IMR-90 (cell line): ENCODE measurements around the gene WFDC8.

Experiments used
- BHLHE40 ChIP-seq: fragments of 150-350 bp; IDR thresholded peaks from 2 replicates; pipeline ENCODE4 v1.6.1; 2016; ENCODE audit warnings: mild to moderate bottlenecking, low read depth, low read length
- CEBPB ChIP-seq: IDR thresholded peaks from 2 replicates; pipeline ENCODE4 v1.6.1; 2012; ENCODE audit warnings: low read depth, low read length, improper control_type of control experiment
- CHD1 ChIP-seq: IDR thresholded peaks from 2 replicates; pipeline ENCODE4 v1.6.1; 2012; ENCODE audit warnings: low read depth, low read length, improper control_type of control experiment
- FOS ChIP-seq: fragments of 150-350 bp; IDR thresholded peaks from 2 replicates; pipeline ENCODE4 v1.6.1; 2016; ENCODE audit warnings: low read depth, low read length
- NFE2L2 ChIP-seq: fragments of 150-350 bp; IDR thresholded peaks from 2 replicates; pipeline ENCODE4 v1.6.1; 2016; ENCODE audit warnings: low read depth, mild to moderate bottlenecking, low read length
- POLR2A ChIP-seq: IDR thresholded peaks from 2 replicates; pipeline ENCODE4 v1.6.1; 2012; ENCODE audit warnings: mild to moderate bottlenecking, low read depth, low read length
- RAD21 ChIP-seq: IDR thresholded peaks from 2 replicates; pipeline ENCODE4 v1.6.1; 2012; ENCODE audit warnings: low read length, improper control_type of control experiment
- RCOR1 ChIP-seq: IDR thresholded peaks from 2 replicates; pipeline ENCODE4 v1.6.1; 2012; ENCODE audit warnings: mild to moderate bottlenecking, low read length, improper control_type of control experiment; ENCODE audit not compliant: insufficient replicate concordance
- RFX5 ChIP-seq: IDR thresholded peaks from 2 replicates; pipeline ENCODE4 v1.8.0; 2012; ENCODE audit warnings: low read depth, mild to moderate bottlenecking, low read length, moderate library complexity
- USF2 ChIP-seq: fragments of 150-350 bp; IDR thresholded peaks from 2 replicates; pipeline ENCODE4 v1.6.1; 2017; ENCODE audit warnings: mild to moderate bottlenecking, antibody characterized with exemption, low read length, low read depth
- TF ChIP-seq, protein P1 (sequence below): conservative IDR thresholded peaks from 2 replicates; pipeline ENCODE4 v1.5.1; 2012; ENCODE audit warnings: mild to moderate bottlenecking, low read depth, low read length, improper control_type of control experiment
- TF ChIP-seq, protein P2 (sequence below): fragments of 150-350 bp; IDR thresholded peaks from 2 replicates; pipeline ENCODE4 v1.6.1; 2016; ENCODE audit warnings: low read depth, mild to moderate bottlenecking, low read length, moderate library complexity, borderline replicate concordance

- TF ChIP-seq, protein P1, sequence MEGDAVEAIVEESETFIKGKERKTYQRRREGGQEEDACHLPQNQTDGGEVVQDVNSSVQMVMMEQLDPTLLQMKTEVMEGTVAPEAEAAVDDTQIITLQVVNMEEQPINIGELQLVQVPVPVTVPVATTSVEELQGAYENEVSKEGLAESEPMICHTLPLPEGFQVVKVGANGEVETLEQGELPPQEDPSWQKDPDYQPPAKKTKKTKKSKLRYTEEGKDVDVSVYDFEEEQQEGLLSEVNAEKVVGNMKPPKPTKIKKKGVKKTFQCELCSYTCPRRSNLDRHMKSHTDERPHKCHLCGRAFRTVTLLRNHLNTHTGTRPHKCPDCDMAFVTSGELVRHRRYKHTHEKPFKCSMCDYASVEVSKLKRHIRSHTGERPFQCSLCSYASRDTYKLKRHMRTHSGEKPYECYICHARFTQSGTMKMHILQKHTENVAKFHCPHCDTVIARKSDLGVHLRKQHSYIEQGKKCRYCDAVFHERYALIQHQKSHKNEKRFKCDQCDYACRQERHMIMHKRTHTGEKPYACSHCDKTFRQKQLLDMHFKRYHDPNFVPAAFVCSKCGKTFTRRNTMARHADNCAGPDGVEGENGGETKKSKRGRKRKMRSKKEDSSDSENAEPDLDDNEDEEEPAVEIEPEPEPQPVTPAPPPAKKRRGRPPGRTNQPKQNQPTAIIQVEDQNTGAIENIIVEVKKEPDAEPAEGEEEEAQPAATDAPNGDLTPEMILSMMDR, result no peak
- TF ChIP-seq FOS, result no peak
- no peak for TF ChIP-seq USF2
- TF ChIP-seq RCOR1, result no peak
- TF ChIP-seq, protein P2, sequence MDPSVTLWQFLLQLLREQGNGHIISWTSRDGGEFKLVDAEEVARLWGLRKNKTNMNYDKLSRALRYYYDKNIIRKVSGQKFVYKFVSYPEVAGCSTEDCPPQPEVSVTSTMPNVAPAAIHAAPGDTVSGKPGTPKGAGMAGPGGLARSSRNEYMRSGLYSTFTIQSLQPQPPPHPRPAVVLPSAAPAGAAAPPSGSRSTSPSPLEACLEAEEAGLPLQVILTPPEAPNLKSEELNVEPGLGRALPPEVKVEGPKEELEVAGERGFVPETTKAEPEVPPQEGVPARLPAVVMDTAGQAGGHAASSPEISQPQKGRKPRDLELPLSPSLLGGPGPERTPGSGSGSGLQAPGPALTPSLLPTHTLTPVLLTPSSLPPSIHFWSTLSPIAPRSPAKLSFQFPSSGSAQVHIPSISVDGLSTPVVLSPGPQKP, result no peak
- TF ChIP-seq NFE2L2, result no peak
- no peak for TF ChIP-seq POLR2A
- TF ChIP-seq RFX5, result no peak
- TF ChIP-seq RAD21, result no peak
- TF ChIP-seq CEBPB, result no peak
- no peak for TF ChIP-seq BHLHE40
- no peak for TF ChIP-seq CHD1
Observed at GRCh38 chr20:45550765-45551164, 28.3 kb downstream of the WFDC8 start.
